CD4-positive, CD25-positive, alpha-beta regulatory T cell (primary cell): ENCODE results near the gene VWDE. TPM values are rescaled to one million over a fixed set of nuclear protein-coding genes. Genes with fewer than 3 reads are reported as not detected.

Source experiments
- ATAC-seq, 2 donors: fragments of 150-1000 bp; cut with Tn5 transposase; one replicate each; pipeline ENCODE4 v1.10.0; 2021; ENCODE audit warnings: low read depth in 2 of 2, moderate number of reproducible peaks in 2 of 2, moderate library complexity in 1 of 2
- DNase-seq, 3 donors: peaks; one replicate each; pipeline versions ENCODE4 v3.0.0 to v3.0.0-alpha.2; 2012 to 2022; ENCODE audit warnings: mixed read lengths in 1 of 3
- H3K27ac ChIP-seq: one replicate; pipeline ENCODE4 v1.7.0; 2013; ENCODE audit warnings: mild to moderate bottlenecking, low read length; ENCODE audit not compliant: insufficient read depth, poor library complexity, severe bottlenecking
- H3K27me3 ChIP-seq: one replicate; pipeline ENCODE4 v1.7.0; 2013; ENCODE audit warnings: low read length; ENCODE audit not compliant: control insufficient read depth, insufficient read depth
- H3K36me3 ChIP-seq: one replicate; pipeline ENCODE4 v1.7.0; 2013; ENCODE audit warnings: mild to moderate bottlenecking, low read length, moderate library complexity; ENCODE audit not compliant: control insufficient read depth, insufficient read depth
- H3K4me1 ChIP-seq: 2 replicates; pipeline ENCODE4 v1.7.0; 2013; ENCODE audit warnings: mild to moderate bottlenecking, low read length; ENCODE audit not compliant: insufficient read depth, control insufficient read depth, poor library complexity, severe bottlenecking
- H3K4me3 ChIP-seq: one replicate; pipeline ENCODE4 v1.7.0; 2013; ENCODE audit warnings: low read depth, mild to moderate bottlenecking, low read length, moderate library complexity
- H3K9me3 ChIP-seq, 2 experiments: 1 replicate in 1 of 2; 2 replicates in 1 of 2; pipeline ENCODE4 v1.7.0; 2013; ENCODE audit warnings: low read length in 2 of 2, mild to moderate bottlenecking in 1 of 2, moderate library complexity in 1 of 2; ENCODE audit not compliant: control insufficient read depth in 2 of 2
- H3K27ac Mint-ChIP-seq, 3 donors: one replicate each; pipeline ENCODE4 v1.8.0; 2020 to 2022; ENCODE audit warnings: mild to moderate bottlenecking in 3 of 3, mixed read lengths in 3 of 3, moderate library complexity in 2 of 3
- H3K27me3 Mint-ChIP-seq: one replicate; pipeline ENCODE4 v1.8.0; 2022; ENCODE audit warnings: mild to moderate bottlenecking, mixed read lengths
- H3K36me3 Mint-ChIP-seq: one replicate; pipeline ENCODE4 v1.8.0; 2020; ENCODE audit warnings: mixed read lengths
- H3K4me1 Mint-ChIP-seq, 4 donors: one replicate each; pipeline ENCODE4 v1.8.0; 2020 to 2022; ENCODE audit warnings: mixed read lengths in 4 of 4, mild to moderate bottlenecking in 1 of 4
- H3K4me3 Mint-ChIP-seq, 4 donors: one replicate each; pipeline ENCODE4 v1.8.0; 2020 to 2022; ENCODE audit warnings: mild to moderate bottlenecking in 4 of 4, mixed read lengths in 4 of 4, moderate library complexity in 3 of 4
- H3K9me3 Mint-ChIP-seq, 7 donors: one replicate each; pipeline ENCODE4 v1.8.0; 2020 to 2022; ENCODE audit warnings: mixed read lengths in 7 of 7, mild to moderate bottlenecking in 3 of 7, moderate library complexity in 2 of 7
- polyA plus RNA-seq, 4 donors: library from polyadenylated mRNA; unstranded; fragments of 300-500 nt; fragmentation: Illumina TruSeq; gene quantifications; one replicate each; pipeline ENCODE4 v1.2.3, GENCODE V29; 2021
- total RNA-seq: library from RNA; stranded (reverse); gene quantifications from one replicate; pipeline ENCODE4 v1.2.3, GENCODE V29; 2022

VWDE gene
- total and polyA plus RNA-seq, 5 donors from 2014 or later, result 0.12 to 0.86 (median 0.37) TPM; not detected in 2

DNA sequence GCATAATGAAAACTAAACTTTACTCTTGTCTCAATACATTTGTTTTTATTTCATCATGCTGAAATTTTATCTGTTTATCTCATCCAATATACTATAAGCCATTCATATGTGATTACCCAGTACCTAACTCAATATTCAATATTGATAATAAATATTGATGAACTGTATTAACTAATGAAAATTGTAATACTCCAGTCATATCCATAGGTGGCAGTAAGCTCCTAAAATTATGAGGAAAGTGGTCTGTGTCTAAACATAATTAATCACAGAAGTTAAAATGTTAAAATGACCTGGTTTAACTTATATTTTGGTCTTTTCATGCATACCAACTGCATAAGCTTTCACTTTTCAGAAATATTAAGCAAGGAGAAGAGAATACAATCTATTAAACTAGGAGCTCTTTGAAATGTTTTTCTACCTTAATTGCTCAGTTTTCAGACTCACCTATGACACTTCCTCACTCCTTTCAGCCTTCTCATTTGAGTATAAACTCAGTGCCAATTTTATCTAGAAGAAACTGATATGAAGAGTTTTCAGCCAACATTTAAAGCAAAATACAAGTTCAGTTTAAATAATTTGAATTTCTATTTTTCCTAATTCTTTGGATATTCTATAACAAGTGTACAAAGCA, 30.5 kb upstream of the VWDE start:
- Histone ChIP-seq H3K9me3 (no peaks in the 10 kb centered on the region), H3K4me3 (no peak overlapping the region), H3K27ac (no peak overlapping the region), H3K36me3 (no peaks in the 10 kb centered on the region), H3K27me3 (no peaks in the 10 kb centered on the region), H3K4me1 (no peaks in the 10 kb centered on the region)
- H3K27me3 Mint-ChIP-seq, result no peaks in the 10 kb centered on the region
- H3K9me3 Mint-ChIP-seq, result peaks cover 0 to 2% (median 0%) of the 10 kb centered on the region in 7 donors
- no peaks in the 10 kb centered on the region for H3K4me1 Mint-ChIP-seq
- H3K36me3 Mint-ChIP-seq, result no peaks in the 10 kb centered on the region
- ATAC-seq, result no peak
- H3K4me3 Mint-ChIP-seq, result no peak overlapping the region
- no peak for DNase-seq
- H3K27ac Mint-ChIP-seq, result no peak overlapping the region

GRCh38 chr7:12431886-12432556, 28.4 kb upstream of the VWDE start:
- no peaks in the 10 kb centered on the region for H3K4me1 Mint-ChIP-seq
- no peak for DNase-seq
- H3K27me3 ChIP-seq, result no peaks in the 10 kb centered on the region
- H3K27ac Mint-ChIP-seq, result no peak overlapping the region
- H3K27ac ChIP-seq, result no peak overlapping the region
- H3K36me3 ChIP-seq, result no peaks in the 10 kb centered on the region
- no peaks in the 10 kb centered on the region for H3K36me3 Mint-ChIP-seq
- no peaks in the 10 kb centered on the region for H3K27me3 Mint-ChIP-seq
- H3K9me3 Mint-ChIP-seq, result peaks cover 0 to 9% (median 0%) of the 10 kb centered on the region in 7 donors
- no peak overlapping the region for H3K4me3 ChIP-seq
- H3K9me3 ChIP-seq, result no peaks in the 10 kb centered on the region
- H3K4me1 ChIP-seq, result no peaks in the 10 kb centered on the region
- H3K4me3 Mint-ChIP-seq, result no peak overlapping the region
- ATAC-seq, result no peak

DNA sequence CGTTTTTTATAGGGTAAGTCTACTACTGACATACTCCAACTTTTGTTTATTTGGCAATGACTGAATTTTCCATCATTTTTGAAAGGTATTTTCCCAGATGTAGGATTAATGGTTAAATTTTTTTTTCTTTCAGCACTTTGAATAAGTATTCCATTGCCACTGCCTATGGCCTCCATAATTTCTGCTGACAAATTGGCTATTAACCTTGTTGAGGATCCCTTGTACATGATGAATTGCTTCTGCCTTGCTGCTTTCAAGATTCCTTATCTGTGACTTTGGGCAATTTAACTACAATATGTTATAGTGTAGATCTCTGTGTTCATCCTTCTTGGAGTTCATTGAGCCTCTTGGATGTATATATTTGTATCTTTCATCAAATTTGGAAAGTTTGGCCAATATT, 21.6 kb upstream of the VWDE start:
- Histone ChIP-seq H3K9me3 (no peaks in the 10 kb centered on the region), H3K27me3 (no peaks in the 10 kb centered on the region), H3K36me3 (no peaks in the 10 kb centered on the region), H3K27ac (no peak overlapping the region), H3K4me1 (no peaks in the 10 kb centered on the region), H3K4me3 (no peak overlapping the region)
- H3K9me3 Mint-ChIP-seq, result peaks cover 0 to 16% (median 0%) of the 10 kb centered on the region in 7 donors
- no peaks in the 10 kb centered on the region for H3K4me1 Mint-ChIP-seq
- no peak for ATAC-seq
- no peak for DNase-seq
- H3K4me3 Mint-ChIP-seq, result no peak overlapping the region
- H3K36me3 Mint-ChIP-seq, result no peaks in the 10 kb centered on the region
- H3K27ac Mint-ChIP-seq, result peak overlapping the region in 1 of 3 donors; percentile 12
- no peaks in the 10 kb centered on the region for H3K27me3 Mint-ChIP-seq

DNA sequence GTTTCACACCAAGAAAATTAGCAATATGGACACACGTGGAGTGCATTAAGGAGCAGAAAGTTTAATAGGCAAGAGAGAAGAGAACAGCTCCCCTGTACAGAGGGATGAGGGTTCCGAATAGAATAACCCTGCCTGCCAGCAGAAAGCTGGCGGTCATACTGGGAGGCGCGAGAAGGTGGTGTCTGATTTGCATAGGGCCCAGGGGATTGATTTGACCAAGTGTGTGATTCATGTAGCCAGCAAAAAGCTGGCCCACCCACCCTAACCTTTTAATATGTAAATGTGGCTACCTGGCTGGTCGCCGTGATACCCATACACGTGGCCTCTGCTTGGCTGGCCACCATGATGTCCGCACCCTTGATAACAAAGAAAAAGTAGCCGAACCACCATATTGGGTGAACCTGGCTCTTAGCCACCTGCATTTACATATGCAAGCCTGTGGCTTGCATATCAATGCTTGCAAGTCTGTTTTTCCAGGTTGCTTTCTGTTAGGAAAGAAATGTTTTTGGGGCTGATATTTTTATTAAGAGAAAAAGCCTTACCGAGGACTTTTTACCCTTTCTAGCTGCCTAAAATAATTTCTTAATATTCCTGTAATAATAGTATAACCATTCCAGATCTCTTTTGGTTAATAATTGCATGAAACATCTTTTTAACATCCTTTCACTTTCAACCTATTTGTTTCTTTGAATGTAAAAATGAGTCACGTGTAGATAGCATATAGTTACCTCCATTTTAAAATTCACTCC, 20.5 kb upstream of the VWDE start:
- ATAC-seq (no peak), DNase-seq (no peak)
- H3K4me1 ChIP-seq, result no peaks in the 10 kb centered on the region
- Mint-ChIP-seq H3K36me3 (no peaks in the 10 kb centered on the region), H3K4me1 (no peaks in the 10 kb centered on the region), H3K9me3 (peaks cover 0 to 16% (median 0%) of the 10 kb centered on the region in 7 donors), H3K27ac (no peak overlapping the region), H3K4me3 (no peak overlapping the region), H3K27me3 (no peaks in the 10 kb centered on the region)
- no peaks in the 10 kb centered on the region for H3K9me3 ChIP-seq
- H3K27me3 ChIP-seq, result no peaks in the 10 kb centered on the region
- no peaks in the 10 kb centered on the region for H3K36me3 ChIP-seq
- H3K27ac ChIP-seq, result no peak overlapping the region
- H3K4me3 ChIP-seq, result no peak overlapping the region

GRCh38 chr7:12423355-12423996, 19.8 kb upstream of the VWDE start:
- Mint-ChIP-seq H3K4me3 (no peak overlapping the region), H3K9me3 (peaks cover 0 to 10% (median 0%) of the 10 kb centered on the region in 7 donors), H3K27me3 (no peaks in the 10 kb centered on the region), H3K4me1 (no peaks in the 10 kb centered on the region), H3K36me3 (no peaks in the 10 kb centered on the region), H3K27ac (no peak overlapping the region)
- Histone ChIP-seq H3K27ac (no peak overlapping the region), H3K27me3 (no peaks in the 10 kb centered on the region), H3K36me3 (no peaks in the 10 kb centered on the region), H3K4me1 (no peaks in the 10 kb centered on the region), H3K9me3 (no peaks in the 10 kb centered on the region), H3K4me3 (no peak overlapping the region)
- ATAC-seq, result no peak
- no peak for DNase-seq

DNA sequence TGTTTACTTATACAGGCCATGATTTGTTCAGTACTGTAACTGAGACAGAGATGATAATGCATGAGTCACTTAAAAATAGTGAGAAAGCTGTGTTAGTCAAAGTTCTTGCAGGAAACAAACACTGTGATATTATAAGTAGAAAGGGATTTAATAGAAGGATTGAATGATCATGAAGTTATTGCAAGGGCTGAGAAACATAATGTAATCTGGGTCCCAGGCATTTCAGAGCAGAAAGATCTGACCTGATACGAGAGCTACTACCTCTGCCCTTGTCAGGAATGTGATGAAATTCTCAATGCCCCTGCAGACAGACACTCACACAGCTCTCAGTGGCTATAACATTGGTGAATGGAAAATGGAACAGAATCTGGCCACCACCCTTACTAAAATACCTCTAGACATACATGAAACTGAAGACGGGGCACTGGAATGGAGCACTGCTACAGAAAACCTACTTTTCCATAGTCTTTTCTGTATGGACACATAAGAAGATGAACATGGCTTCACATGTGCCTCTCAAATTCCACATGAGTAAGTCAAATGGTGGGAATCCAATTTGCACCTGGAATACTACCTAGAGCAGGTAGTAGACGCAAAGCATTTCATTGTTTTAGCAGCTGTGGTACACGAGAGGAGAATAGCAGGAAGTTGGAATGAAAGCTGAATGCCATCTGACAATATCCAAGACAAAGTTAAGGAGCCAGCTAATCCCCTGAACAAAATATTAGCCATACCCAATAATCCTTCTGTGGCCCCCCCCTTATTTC, 19.1 kb upstream of the VWDE start:
- H3K4me1 ChIP-seq, result no peaks in the 10 kb centered on the region
- H3K4me3 Mint-ChIP-seq, result no peak overlapping the region

GRCh38 chr7:12418452-12418851, 14.8 kb upstream of the VWDE start:
- DNase-seq (no peak), ATAC-seq (no peak)
- no peak overlapping the region for H3K4me3 ChIP-seq
- no peaks in the 10 kb centered on the region for H3K4me1 ChIP-seq
- H3K4me3 Mint-ChIP-seq, result no peak overlapping the region
- no peaks in the 10 kb centered on the region for H3K27me3 Mint-ChIP-seq
- no peaks in the 10 kb centered on the region for H3K4me1 Mint-ChIP-seq
- H3K27ac Mint-ChIP-seq, result no peak overlapping the region
- H3K27ac ChIP-seq, result no peak overlapping the region
- H3K27me3 ChIP-seq, result no peaks in the 10 kb centered on the region
- no peaks in the 10 kb centered on the region for H3K36me3 Mint-ChIP-seq
- peaks cover 0 to 2% (median 0%) of the 10 kb centered on the region in 7 donors for H3K9me3 Mint-ChIP-seq
- no peaks in the 10 kb centered on the region for H3K36me3 ChIP-seq
- no peaks in the 10 kb centered on the region for H3K9me3 ChIP-seq

More for the DNA sequence above, 19.1 kb upstream of the VWDE start:
- no peaks in the 10 kb centered on the region for H3K4me1 Mint-ChIP-seq
- ATAC-seq (no peak), DNase-seq (no peak)
- H3K4me3 ChIP-seq, result no peak overlapping the region
- H3K9me3 Mint-ChIP-seq, result peaks cover 0 to 8% (median 0%) of the 10 kb centered on the region in 7 donors
- no peaks in the 10 kb centered on the region for H3K9me3 ChIP-seq
- no peak overlapping the region for H3K27ac ChIP-seq
- no peak overlapping the region for H3K27ac Mint-ChIP-seq
- H3K27me3 Mint-ChIP-seq, result no peaks in the 10 kb centered on the region
- H3K36me3 Mint-ChIP-seq, result no peaks in the 10 kb centered on the region
- H3K27me3 ChIP-seq, result no peaks in the 10 kb centered on the region
- no peaks in the 10 kb centered on the region for H3K36me3 ChIP-seq
